ENCODE measurements around the gene ADAMTS17.

ADAMTS17 gene

DNA sequence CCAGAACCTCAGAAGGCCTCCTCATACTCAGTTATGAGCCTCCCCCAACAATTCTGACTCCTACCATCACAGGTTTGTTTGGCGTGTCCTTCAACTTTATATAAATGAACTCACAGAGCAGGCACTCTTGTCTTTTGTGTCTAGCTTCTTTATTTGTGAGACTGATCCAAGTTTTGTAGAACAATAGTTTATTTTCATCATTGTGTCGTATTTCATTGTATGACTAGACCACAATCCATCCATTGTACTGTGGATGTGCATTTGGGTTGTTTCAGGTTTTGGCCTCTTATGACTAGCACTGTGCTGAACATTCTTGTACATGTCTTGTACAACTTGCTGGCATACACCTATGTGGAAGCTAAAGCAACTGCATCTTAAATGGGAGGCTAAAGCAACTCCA, 315.7 kb downstream of the ADAMTS17 start:
- DNase-seq (ENCODE audit: low read depth in 2 of 2), result no peak

DNA sequence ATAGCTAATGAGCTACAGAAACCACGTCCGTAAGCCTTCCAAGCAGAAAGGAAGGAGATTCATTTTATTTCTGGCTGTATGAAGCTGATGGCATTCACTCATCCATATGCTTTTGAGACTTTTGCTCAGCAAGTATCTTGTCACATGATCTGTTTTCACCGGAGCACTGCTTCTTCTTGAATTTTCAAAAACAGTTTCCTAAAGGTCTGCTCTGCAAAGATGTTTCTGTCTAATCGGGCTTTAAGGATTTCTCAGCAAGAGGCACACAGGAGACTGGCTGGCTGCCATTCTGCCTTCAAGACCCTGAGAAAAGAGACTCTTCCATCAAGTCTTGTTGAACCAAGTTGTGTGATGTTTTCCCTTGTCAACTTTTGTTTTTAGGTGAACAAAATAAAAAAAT, 319.0 kb downstream of the ADAMTS17 start:
- DNase-seq (ENCODE audit: low read depth in 2 of 2), result no peak

DNA sequence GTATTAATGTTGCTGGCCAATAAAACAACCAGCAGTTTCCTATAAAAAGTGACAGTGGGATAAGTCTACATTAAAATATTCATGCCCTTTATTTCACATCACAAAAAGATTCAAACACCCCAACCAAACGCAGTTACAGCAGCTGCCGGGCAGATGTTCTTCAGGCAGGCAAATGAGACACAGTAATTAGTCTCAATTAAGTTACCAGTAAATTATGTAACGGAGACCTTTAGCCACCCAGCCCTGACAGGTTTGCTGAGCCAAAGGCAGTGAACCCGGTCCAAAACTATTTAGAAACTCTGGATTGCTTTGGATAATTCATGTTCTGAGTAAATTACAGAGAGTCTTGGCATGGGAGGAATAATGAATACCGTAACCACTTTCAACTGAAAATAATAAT, 319.4 kb downstream of the ADAMTS17 start:
- DNase-seq (ENCODE audit: low read depth in 2 of 2), result no peak

DNA sequence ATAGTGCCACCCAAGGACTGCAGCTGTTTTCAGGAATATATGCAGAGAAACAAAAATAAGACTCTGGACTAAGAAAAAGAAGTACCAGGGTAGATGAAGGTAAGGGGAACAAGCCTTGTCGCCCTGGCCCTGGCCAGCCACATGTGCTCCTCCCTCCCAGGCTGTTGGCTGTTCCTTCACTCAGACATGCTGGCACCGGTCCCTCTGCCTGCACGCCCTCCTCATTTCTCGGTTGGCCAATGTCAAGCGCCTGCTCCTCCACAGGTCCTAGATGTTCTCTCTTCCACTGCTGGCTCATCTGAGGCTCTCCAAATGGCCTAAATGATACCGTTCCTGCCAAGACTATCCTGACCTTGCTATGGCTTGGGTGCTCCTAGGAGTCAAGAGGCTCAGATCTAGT, 320.1 kb downstream of the ADAMTS17 start:
- no peak for DNase-seq (ENCODE audit: low read depth in 2 of 2)

DNA sequence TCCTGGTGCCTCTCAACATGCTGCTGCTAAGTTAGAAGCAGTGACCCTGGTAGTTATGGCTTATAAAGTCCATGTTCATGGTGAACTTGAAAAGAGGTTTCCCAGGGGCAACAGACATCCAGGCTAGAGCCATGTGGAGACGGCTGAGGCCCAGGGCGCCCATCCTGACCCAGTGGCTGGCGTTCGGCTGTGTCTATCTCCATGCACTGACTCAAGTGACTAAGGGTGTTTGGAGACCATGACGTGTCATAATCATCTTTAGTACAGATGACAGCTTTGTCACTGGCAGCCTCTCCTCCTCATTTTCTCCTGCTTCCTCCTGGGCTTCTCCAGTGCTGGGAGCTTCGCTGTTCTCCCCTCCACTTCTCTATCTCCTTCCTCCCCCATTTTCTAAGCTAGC, 321.2 kb downstream of the ADAMTS17 start:
- no peak for DNase-seq (ENCODE audit: low read depth in 2 of 2)

DNA sequence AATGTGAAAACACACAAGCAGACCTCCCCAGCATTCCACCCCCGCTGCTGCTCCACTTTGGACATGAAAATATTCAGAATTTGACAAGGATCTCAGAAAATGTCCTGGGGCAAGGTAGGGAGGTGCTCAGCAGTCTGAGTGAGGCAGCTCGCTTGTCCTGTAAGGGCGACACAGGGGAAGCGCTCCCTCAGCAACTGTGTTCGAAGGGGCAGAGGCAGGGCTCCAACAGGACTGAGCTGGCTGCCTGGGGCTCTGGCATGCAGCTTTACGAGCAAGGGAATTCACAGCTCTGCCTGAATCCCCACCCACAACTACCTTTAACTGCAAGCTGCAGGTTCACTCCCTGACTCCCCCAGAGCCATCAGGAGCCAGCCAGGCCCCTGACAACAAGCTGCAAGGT, 321.6 kb downstream of the ADAMTS17 start:
- no peak for DNase-seq (ENCODE audit: low read depth in 2 of 2)

DNA sequence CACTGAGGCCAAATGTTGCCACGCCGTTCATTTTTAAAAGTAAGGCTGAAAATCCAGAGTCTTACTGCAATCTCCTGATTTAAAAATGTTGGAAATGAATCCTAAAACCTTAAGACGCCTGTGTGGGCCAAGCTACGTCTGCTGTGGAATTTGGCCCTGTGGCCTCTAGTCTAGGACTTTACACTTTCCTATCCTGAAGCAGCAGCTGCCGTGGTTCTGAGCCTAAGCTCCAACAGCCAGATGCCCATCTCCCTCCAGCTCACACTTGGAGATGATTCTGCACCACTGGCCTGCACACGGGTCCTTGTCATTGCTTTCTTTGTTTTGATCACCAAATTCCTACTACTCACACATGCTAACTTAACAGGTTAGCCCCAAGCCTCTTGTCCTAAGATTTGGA, 322.2 kb downstream of the ADAMTS17 start:
- DNase-seq (ENCODE audit: low read depth in 2 of 2), result no peak

DNA sequence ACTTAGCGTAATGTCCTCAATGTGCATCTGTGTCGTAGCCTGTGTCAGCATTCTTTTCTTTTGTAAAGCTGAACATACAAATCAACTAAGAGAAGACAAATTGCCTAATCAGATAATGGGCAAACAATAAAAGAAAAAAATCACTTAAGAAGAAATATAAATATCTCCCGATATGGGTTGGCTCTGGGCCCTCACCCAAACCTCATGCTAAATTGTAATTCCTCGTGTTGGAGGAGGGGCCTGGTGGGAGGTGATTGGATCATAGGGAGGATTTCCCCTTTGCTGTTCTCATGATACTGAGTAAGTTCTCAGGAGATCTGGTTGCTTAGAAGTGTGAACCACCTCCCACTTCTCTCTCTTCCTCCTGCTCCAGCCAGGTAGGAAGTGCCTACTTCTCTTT, 323.6 kb downstream of the ADAMTS17 start:
- no peak for DNase-seq (ENCODE audit: low read depth in 2 of 2)

DNA sequence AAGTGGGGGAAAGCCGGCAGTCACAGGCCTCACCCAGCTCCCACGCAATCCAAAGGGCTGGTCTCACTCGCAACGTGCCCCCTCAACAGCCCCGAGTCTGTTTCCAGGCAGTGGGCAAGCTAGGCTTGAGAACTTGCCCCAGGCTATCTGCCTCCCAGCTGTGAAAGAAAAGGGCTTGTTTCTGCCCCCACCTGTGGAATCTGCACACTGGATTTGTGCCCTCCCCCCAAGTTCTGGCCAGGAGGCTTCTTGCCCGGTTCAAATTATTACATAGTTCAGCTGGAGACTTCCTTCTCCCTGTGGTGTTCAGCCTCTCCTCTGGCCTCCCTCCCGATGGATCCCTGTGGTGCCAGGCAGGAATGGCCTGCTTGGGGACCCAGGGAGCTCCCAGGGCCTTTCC, 324.6 kb downstream of the ADAMTS17 start:
- no peak for DNase-seq (ENCODE audit: low read depth in 2 of 2)

DNA sequence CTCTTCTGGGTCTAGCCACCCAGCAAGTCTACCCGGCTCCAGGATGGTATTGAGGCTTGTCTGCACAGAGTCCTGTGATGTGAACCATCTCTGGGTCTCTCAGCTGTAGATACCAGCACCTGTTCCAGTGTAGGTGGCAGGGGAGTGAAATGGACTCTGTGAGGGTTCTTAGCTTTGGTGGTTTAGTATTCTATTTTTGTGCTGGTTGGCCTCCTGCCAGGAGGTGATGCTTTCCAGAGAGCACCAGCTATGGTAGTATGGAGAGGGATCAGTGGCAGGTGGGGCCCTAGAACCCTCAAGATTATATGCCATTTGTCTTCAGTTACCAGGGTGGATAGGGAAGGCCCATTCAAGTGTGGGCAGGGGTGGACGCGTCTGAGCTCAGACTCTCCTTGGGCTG, 325.1 kb downstream of the ADAMTS17 start:
- no peak for DNase-seq (ENCODE audit: low read depth in 2 of 2)

DNA sequence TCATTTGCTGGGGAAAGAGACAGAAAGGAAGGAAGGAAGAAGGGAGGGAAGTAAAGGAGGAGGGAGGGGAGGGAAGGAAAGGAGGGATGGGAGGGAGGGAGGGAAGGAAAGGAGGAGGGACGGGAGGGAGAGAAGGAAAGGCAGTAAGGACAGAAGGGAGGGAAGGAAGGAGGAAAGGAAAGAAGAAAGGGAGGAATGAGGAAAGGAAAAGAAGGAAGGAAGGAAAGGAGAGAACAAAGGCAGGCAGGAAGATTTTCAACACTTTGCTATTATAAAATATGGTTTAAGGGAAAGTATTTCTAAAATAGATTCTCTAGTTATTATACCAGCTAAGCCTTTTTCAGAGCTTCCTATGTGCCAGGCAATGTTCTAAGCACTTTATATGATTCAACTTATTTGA, 330.5 kb downstream of the ADAMTS17 start:
- no peak for DNase-seq (ENCODE audit: low read depth in 2 of 2)

DNA sequence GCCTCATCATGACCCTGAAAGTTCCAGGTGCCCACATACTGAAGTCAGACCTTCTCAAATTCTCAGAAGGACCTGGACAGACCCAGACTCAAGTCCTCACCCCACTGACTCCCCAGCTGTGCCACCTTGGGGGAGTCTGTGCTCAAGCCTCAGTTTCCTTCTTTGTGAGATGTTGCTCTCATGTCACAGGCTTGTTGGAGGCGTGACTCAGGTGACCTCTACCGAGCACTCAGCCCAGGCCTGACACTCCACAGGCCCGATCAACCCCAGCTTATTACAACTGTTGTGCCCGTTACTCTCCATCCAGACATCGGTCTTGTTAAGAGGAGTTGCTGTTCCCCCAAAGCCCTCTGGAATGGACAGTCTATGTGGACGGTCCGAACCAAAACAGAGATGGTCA, 332.4 kb downstream of the ADAMTS17 start:
- DNase-seq (ENCODE audit: low read depth in 2 of 2), result no peak

DNA sequence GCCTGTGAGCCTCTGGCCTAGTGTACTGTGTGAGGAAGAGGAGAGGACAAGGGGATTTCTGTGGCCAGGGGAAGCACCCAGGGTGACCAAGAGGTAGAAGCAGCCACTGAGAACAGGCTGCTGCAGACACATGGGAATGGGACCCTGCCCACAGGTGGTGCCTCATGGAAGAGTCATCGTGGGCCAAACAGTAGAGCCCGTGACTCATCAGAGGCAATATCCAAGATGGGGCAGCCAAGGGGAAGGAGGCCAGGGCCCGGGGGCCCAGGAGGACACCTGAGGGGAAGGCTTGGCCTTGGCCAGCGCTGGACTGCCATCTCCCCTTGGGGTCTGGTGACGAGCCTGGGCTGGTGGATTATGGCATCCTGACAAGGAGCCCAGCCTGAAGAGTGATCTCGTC, 333.5 kb downstream of the ADAMTS17 start:
- DNase-seq (ENCODE audit: low read depth in 2 of 2), result no peak

DNA sequence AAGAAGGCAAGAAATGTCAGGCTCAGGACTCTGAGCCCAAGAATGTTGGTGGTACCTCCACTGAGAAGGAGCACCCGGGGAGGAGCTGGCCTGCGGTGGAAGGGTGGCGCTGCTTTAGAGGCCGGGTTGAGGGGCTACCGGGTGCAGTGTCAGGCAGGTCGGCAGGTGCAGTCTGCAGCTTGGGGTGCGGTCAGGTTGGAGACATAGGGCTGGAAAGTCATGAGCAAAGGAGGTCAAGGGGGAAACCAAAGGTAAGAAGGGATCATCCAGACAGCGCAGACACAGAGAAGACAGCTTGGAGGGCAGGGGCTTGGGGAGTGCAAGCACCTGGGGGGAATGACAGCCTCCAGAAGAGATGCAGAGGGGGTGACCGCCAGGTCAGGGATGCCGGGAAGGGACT, 334.2 kb downstream of the ADAMTS17 start:
- no peak for DNase-seq (ENCODE audit: low read depth in 2 of 2)

DNA sequence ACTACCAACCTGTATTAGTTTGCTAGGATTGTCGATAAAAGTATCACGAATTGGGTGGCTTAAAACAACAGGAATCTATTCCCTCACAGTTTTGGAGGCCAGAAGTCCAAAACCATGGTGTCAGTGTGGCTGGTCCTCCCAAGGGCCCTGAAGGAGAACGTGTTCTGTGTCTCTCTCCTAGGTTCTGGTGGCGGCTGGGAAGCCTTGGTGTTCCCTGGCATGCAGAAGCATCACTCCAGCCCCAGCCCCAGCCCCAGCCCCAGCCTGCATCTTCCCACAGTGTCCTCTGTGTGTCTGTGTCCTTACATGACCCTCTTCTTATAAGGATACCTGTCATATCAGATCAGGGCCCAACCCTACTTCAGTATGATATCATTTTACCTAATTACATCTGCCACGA, 336.1 kb downstream of the ADAMTS17 start:
- DNase-seq (ENCODE audit: low read depth in 2 of 2), result no peak

DNA sequence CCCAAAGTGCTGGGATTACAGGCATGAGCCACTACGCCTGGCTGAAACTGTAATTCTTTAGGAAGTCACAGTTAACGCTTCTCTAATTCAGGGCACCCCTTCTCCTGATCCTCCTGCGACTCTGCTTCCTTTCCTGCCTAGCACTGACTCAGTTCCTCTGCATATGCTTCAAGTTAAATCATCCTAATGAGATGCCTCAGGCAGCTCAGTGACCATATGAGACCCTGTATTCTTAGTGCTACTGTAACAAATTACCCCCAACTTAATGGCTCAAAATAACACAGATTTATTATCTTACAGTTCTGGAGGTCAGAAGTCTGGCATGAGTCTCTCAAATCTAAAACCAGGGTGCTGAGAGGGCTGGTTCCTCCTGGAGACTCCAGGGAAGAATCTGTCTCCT, 336.8 kb downstream of the ADAMTS17 start:
- DNase-seq (ENCODE audit: low read depth in 2 of 2), result no peak

DNA sequence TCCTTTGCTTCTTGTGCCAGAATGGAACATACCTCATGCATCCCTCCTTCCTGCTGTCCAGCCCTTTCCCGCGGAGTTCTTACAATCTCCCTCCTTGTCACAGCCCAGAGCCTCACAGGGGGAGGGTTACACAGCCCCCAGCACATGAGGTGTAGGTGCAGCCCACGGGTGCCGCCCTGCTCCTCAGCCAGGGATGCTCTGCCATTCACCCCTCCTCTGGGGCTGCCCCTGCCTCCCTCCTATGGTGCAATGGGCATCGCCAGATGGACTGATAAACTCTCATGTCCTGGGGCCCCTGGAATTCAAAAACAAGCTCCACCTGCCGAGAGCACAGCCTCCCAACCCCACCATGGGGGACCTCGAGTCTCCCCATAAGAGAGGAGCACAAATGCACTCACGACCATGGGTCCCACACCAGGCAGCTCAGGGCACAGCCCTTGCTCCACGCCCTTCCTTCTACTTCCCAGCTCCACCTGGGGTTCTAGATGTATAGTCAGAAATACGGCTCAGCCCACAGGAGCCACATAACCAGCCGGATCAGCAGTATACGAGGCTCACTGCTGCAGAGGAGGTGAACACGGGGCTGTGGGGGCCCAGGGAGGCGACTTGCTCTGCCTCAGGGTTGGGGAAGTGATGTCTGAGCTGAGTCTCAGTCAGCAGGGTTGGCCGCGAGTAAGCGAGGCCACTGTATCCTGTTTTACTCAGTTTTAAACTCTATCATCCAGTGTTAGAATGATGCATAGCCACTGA, 338.8 kb downstream of the ADAMTS17 start:
- DNase-seq (ENCODE audit: low read depth in 2 of 2), result no peak

DNA sequence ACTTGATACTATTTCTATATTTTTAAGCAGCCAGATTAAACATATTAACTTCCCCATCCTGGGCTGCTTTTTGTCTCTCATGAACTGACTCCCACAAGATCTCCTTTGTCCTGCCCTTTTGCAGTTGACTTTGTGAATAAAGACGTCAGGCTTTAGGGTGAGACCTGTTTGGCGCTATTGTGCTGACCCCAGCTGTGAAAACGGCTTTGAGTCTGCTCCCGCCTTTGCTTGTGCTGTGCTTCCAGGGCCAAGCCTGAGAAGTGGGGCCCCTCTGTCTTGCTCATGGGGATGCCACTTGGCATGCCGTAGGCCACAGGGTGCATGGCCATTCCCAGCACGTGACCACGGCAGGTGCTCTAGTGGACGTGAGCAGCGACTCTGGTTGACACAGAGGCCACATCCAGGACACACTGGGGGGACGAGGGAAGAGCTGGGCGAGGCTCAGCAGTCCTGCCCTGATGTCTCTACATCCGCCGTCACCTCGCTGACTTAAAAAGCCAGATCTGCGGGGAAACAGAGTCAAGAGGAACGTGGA, 339.6 kb downstream of the ADAMTS17 start:
- DNase-seq (ENCODE audit: low read depth in 2 of 2), result no peak

DNA sequence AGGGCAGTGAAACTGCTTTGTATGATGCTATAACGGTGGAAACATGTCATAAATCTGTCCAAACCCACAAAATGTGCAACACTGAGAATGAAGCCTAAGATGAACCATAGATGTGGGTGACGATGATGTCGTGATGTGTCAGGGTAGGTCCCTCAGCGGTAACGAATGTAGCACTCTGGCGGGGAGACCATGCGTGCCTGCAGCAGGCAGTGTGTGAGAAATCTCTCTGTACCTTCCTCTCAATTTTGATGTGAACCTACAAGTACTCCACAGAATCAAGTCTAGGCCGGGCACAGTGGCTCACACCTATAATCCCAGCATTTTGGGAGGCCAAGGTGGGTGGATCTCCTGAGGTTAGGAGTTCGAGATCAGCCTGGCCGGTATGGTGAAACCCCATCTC, 340.4 kb downstream of the ADAMTS17 start:
- peak; percentile 18 to 37 for DNase-seq (ENCODE audit: low read depth in 2 of 2)

DNA sequence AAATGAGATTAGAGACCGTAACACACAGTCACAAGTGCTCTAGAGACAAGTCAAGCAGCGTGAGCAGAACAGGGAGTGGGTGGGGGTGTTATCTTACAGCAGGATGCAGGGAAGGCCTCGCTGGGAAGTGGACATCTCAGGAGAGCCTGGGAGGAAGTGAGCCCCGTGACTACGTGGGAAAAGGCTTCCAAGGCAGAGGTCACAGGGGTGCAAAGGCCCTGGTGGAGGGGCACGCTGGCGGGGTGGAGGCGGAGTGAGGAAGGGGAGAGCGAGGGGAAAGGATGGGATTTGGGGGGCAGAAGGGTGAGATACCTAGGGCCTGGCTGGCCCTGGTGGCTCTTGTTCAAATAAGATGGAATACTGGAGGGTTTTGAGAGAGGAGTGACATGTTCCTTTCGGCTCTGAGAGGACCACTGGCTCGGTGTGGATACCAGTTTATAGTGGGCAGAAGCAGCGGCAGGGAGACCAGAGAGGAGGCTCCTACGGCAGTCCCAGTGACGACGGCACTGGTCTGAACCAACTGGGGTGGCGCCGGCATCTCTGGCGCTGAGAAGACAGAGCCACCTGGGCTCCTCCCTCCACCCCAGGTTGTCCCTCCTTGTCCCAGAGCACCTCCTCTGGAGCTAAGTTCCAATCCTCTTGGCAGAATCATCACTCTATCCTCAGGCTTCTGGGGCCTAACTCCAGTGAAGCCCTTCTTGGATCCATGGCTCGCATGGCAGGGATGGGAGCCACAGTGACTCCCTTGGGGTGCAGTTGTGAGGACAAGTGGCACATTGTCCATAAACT, 342.3 kb downstream of the ADAMTS17 start:
- DNase-seq (ENCODE audit: low read depth in 2 of 2), result no peak

DNA sequence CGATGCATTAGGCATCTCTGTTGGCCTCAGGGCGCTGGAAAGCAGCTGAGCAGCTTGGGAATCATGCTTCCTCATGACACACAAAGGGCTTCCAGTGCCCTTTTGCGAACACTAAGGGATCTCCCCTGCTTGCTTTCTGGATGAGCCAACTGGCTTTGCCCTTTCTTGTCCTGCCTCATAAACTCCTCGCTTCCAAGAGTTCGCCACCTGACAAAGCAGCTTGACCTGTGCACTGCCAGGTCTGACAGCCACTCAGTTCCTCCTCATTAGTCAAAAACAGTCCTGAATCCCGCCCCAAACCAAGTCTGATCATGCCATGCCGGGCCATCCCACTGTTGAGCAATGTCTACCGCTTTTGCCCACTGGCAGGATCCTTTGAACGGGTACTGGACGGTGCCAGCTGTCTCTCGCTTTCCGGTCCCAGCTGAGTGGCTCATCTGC, 343.1 kb downstream of the ADAMTS17 start:
- DNase-seq (ENCODE audit: low read depth in 2 of 2), result no peak

DNA sequence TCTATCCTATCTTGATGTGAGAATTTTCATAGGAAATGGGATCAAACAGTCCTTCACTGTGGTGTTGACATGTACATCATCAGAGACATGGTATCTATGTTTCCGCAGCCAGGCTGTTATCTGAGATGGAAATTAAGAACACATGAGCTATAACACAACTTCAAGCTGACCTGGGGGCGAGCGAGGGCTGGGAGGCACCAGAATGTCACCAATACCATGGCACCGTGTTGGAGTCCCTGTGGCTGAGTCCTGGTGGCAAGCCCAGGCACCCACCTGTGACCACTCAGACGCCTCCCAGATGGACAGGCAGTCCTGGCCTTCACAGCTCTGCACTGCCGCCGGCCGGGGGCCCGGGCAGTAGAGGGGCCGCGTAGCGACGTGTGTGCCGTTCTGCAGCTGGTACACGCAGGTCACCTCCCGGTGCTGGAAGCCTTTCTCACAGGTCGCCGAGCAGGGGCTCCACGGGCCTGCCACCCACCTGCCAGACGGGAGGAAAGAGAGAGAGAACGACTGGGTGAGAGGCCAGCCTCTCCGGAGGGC, 344.6 kb downstream of the ADAMTS17 start:
- DNase-seq (ENCODE audit: low read depth in 2 of 2), result no peak

DNA sequence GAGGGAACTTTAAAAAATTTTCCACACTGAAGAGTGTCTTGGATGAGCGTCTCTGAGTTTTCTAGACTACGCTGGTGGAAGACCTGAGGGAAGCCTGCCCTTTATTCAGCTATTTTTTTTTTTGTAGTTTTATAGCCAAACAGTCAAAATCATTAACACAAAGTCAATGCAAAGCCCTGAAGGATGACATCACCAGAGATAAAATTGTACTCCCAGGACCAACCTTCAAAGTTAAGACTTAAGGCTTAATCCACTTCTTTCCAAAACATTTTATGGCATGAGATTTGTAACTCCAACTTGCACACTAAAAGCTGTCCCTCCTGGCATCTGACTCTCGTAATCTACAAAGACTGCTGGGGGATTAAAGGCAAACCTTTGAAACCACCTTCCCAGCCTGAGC, 345.1 kb downstream of the ADAMTS17 start:
- no peak for DNase-seq (ENCODE audit: low read depth in 2 of 2)
